Lung (tissue), 12 donors: ENCODE data around the gene IQSEC1. TPM values are rescaled to one million over a fixed set of nuclear protein-coding genes. Genes with fewer than 3 reads are reported as not detected.

Experiments used
- ATAC-seq: fragments of 200-7000 bp; cut with Tn5 transposase; one replicate; pipeline ENCODE4 v1.9.1; 2020; ENCODE audit warnings: moderate number of reproducible peaks; ENCODE audit not compliant: insufficient read depth, low FRiP score
- DNase-seq, 3 donors: peaks; one replicate each; pipeline ENCODE4 v3.0.0-alpha.2; 2013 to 2017
- H3K27ac ChIP-seq, 2 donors: one replicate each; pipeline ENCODE4 v1.5.1; 2013; ENCODE audit warnings: mild to moderate bottlenecking in 2 of 2, moderate library complexity in 2 of 2, control low read depth in 1 of 2, inconsistent platforms in 1 of 2, low read depth in 1 of 2, low read length in 1 of 2
- H3K27me3 ChIP-seq, 3 donors: one replicate each; pipeline ENCODE4 v1.5.1; 2013; ENCODE audit warnings: low read length in 2 of 3; ENCODE audit not compliant: control insufficient read depth in 3 of 3, insufficient read depth in 3 of 3
- H3K36me3 ChIP-seq, 4 donors: one replicate each; pipeline ENCODE4 v1.5.1; 2013; ENCODE audit warnings: low read length in 4 of 4, mild to moderate bottlenecking in 1 of 4, moderate library complexity in 1 of 4; ENCODE audit not compliant: control insufficient read depth in 4 of 4, insufficient read depth in 4 of 4
- H3K4me1 ChIP-seq, 5 donors: one replicate each; pipeline ENCODE4 v1.5.1; 2013; ENCODE audit warnings: low read length in 5 of 5, mild to moderate bottlenecking in 2 of 5, moderate library complexity in 1 of 5; ENCODE audit not compliant: control insufficient read depth in 5 of 5, insufficient read depth in 5 of 5
- H3K4me3 ChIP-seq: one replicate; pipeline ENCODE4 v1.5.1; 2013; ENCODE audit warnings: mild to moderate bottlenecking, control low read depth, moderate library complexity
- H3K9ac ChIP-seq, 2 donors: one replicate each; pipeline ENCODE4 v1.5.1; 2013; ENCODE audit warnings: low read length in 2 of 2, control low read depth in 1 of 2; ENCODE audit not compliant: insufficient read depth in 1 of 2
- H3K9me3 ChIP-seq, 4 donors: one replicate each; pipeline ENCODE4 v1.5.1; 2013; ENCODE audit warnings: low read length in 3 of 4, mild to moderate bottlenecking in 1 of 4, moderate library complexity in 1 of 4; ENCODE audit not compliant: control insufficient read depth in 4 of 4, insufficient read depth in 3 of 4
- WGBS, 2 donors: extraction: QIAGEN DNeasy Blood & Tissue Kit; methylation state at CpG; one replicate each; pipeline ENCODE4 v1.1.7; 2013; 5-methylcytosine and 5-hydroxymethylcytosine counted together
- polyA plus RNA-seq, 2 donors: library from polyadenylated mRNA; stranded (reverse); fragments of 200-250 nt; gene quantifications; one replicate each; pipeline ENCODE4 v1.2.1, GENCODE V29; 2013
- total RNA-seq, 2 donors: library from RNA; depleted of rRNA in 1 of 2; stranded (reverse); fragments of >200 nt in 1 of 2; gene quantifications; one replicate each; pipeline ENCODE4 v1.2.1, GENCODE V29; 2014 to 2021
- TF ChIP-seq, protein P1 (sequence below): IDR thresholded peaks from 2 replicates; pipeline ENCODE4 v1.5.1; 2012; ENCODE audit warnings: mild to moderate bottlenecking; ENCODE audit errors: control extremely low read depth, extremely low read depth
- donor health status: control.
- donor health status: control.
- donor health status: Bipolar disorder and iron deficiency.
- donor health status: healthy.
- donor health status: DM: yes; HTN: yes; CAD: no.

The IQSEC1 gene
- total and polyA plus RNA-seq, 4 donors, result 13.9 to 69.1 (median 31.1) TPM

DNA sequence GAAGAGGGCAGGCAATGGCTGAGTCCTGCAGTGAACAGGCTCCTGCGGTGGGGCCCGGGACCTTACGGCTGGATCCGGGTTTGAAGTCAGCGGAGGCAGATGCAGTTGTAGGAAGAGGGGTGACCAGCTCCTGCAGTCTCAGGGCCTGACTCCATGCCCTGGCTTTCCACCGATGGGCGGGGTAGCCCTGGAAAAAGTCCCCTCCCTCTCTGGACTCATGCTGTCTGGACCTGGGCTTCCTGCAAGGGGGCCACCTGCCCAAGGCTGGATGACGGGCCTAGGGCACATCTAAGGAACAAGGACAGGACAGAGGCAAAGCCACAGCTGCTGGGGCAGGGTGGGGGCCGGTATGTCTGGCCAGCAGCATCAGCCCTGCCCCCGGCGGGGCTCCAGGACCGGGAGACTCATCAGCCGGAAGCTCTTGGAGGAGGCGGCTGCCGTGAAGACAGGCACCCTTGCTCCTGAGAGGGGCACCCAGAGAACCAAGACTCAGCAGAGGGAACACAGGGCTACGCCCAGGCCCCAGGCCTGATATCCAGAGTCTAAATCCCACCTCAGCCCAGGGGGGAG lies 12.8 kb downstream of the IQSEC1 start:
- Histone ChIP-seq H3K9me3 (no peaks in the 10 kb centered on the region), H3K4me3 (no peak overlapping the region), H3K9ac (no peak overlapping the region), H3K27ac (no peak overlapping the region), H3K4me1 (no peaks in the 10 kb centered on the region), H3K36me3 (no peaks in the 10 kb centered on the region), H3K27me3 (no peaks in the 10 kb centered on the region)
- DNase-seq, result no peak
- TF ChIP-seq, protein P1, sequence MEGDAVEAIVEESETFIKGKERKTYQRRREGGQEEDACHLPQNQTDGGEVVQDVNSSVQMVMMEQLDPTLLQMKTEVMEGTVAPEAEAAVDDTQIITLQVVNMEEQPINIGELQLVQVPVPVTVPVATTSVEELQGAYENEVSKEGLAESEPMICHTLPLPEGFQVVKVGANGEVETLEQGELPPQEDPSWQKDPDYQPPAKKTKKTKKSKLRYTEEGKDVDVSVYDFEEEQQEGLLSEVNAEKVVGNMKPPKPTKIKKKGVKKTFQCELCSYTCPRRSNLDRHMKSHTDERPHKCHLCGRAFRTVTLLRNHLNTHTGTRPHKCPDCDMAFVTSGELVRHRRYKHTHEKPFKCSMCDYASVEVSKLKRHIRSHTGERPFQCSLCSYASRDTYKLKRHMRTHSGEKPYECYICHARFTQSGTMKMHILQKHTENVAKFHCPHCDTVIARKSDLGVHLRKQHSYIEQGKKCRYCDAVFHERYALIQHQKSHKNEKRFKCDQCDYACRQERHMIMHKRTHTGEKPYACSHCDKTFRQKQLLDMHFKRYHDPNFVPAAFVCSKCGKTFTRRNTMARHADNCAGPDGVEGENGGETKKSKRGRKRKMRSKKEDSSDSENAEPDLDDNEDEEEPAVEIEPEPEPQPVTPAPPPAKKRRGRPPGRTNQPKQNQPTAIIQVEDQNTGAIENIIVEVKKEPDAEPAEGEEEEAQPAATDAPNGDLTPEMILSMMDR, result no peak
- no peak for ATAC-seq
- WGBS, 2 donors, result 89 to 96% methylated on average over 13 to 16 of the region's 16 CpGs

DNA sequence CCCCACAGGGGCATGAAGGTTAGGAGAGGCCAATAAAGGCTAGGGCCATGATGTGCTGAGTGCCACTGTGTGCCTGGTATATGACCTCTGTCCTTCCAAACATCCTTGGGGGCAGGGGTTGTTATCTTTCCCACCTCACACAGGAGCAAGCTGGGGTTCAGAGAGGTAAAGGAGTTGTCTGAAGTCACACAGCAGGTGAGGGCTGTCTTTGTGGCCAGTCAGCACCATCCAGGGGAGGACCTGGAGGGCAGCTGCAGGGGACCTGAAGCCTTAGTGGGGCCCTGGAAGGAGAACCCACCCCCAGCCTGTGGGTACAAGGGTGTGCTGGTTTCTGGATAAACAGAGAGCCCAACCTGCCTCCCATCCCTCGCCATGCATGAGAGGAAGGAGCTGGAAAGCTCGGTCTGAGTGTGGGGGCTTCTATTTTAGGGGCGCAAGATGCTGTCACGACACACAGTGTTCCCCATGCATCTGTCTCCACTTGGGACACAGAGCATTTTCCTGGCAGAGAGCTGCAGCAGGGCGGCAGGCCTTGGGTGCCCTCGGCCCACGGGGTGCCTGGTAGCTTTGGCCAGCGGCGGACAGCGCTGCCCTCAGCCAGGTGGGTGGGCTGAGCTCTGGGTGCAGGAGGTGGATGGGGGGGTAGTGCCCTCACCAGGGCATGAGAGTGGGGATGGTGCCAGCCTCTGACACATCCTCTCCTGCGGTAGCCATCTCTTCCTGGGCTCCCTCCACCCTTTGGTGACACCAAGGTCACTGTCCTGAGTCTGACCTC lies 14.7 kb downstream of the IQSEC1 start:
- no peaks in the 10 kb centered on the region for H3K4me1 ChIP-seq
- no peak overlapping the region for H3K27ac ChIP-seq
- H3K36me3 ChIP-seq, result no peaks in the 10 kb centered on the region
- no peak overlapping the region for H3K9ac ChIP-seq
- H3K9me3 ChIP-seq, result no peaks in the 10 kb centered on the region
- H3K27me3 ChIP-seq, result no peaks in the 10 kb centered on the region
- DNase-seq, result no peak
- H3K4me3 ChIP-seq, result no peak overlapping the region
- no peak for ATAC-seq
- TF ChIP-seq, protein P1, result no peak
- 96% methylated on average over 11 of the region's 11 CpGs for WGBS, 2 donors

DNA sequence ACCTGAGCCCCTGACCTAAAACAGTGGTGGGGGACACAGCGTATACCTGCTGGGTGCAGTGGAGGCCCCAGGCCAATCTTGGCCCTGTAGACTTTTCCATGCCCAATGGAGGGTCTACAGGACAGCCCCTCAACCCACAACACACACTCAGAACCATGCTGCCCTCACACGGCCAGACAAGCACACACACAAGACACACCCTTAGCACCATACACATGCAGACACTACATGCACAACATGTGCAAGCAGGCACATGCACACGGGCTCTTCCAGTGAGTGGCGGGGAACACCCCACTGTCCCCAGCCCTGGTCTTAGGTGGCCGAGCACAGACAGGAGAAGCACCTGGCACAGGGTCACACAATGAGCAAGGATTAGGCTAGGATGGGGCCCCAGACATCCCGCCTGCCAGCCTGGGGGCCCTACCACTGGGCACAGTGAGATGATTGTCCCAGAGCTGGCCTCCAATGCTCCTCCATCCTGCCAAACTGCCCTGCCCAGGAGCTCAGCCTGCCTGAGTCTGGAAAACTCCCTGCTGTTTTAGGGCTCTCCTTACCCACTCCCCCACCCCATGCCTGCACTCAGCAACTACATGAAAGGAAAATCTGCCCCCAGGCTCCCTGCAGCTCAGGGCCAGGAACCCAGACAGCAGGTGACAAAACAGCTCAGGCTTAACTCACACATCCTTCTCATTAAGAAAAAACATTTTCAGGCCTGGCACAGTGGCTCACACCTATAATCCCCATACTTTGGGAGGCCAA lies 15.8 kb downstream of the IQSEC1 start:
- Histone ChIP-seq H3K27me3 (no peaks in the 10 kb centered on the region), H3K4me3 (no peak overlapping the region), H3K9me3 (no peaks in the 10 kb centered on the region), H3K9ac (no peak overlapping the region), H3K36me3 (no peaks in the 10 kb centered on the region), H3K4me1 (no peaks in the 10 kb centered on the region), H3K27ac (no peak overlapping the region)
- DNase-seq (no peak), ATAC-seq (no peak)
- 88 to 97% methylated on average over 6 of the region's 6 CpGs for WGBS, 2 donors
- TF ChIP-seq, protein P1, result no peak
